Measurements from ENCODE around the gene PSMD7.

The PSMD7 gene

DNA sequence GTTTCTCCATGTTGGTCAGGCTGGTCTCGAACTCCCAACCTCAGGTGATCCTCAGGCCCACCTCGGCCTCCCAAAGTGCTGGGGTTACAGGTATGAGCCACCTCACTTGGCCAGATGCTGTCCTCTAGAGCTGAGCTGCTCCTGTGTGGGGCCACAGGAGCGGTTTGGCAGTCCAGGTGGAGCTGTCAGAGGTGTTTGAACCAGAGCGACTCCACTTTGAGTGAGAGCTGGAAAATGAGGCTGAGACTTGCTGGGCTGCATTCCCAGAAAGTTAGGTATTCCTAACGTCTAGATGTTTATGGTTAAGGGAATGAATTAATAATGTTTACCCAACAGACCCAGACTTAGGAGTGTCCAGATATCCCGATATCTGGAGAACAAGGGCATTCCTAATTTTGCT is 16.8 kb upstream of the PSMD7 start:
- peaks cover 9% of the 10 kb centered on the region; the same call in 1 of the 2 replicates for H3K9me3 ChIP-seq (ENCODE audit: insufficient read depth, low read length)
- no peak for DNase-seq (ENCODE audit: low read depth, low spot score)
- H3K9ac ChIP-seq (ENCODE audit: insufficient read length, low read depth): no peak overlapping the region
- H3K36me3 ChIP-seq (ENCODE audit: insufficient read depth, insufficient read length, low read length): no peaks in the 10 kb centered on the region
- H3K27me3 ChIP-seq (ENCODE audit: insufficient read depth, insufficient read length): no peaks in the 10 kb centered on the region
- no peak for TF ChIP-seq YY1 (IDR thresholded peaks at IDR 0.05; ENCODE audit: insufficient read depth, insufficient read length)
- TF ChIP-seq SUZ12 (IDR thresholded peaks at IDR 0.05; ENCODE audit: extremely low read depth, insufficient read depth, insufficient read length): no peak
- TF ChIP-seq ZNF274 (IDR thresholded peaks at IDR 0.05; ENCODE audit: low read depth, low read length): no peak
- H3K4me3 ChIP-seq (ENCODE audit: insufficient read length, low read depth): no peak overlapping the region
- H3K4me1 ChIP-seq (ENCODE audit: insufficient read depth, insufficient read length): no peaks in the 10 kb centered on the region

GRCh38 chr16:74280448-74280847 is 16.2 kb upstream of the PSMD7 start:
- Histone ChIP-seq H3K27me3 (ENCODE audit: insufficient read depth, insufficient read length) (no peaks in the 10 kb centered on the region), H3K4me1 (ENCODE audit: insufficient read depth, insufficient read length) (no peaks in the 10 kb centered on the region), H3K36me3 (ENCODE audit: insufficient read depth, insufficient read length, low read length) (no peaks in the 10 kb centered on the region), H3K9me3 (ENCODE audit: insufficient read depth, low read length) (peaks cover 13% of the 10 kb centered on the region; the same call in 1 of the 2 replicates), H3K4me3 (ENCODE audit: insufficient read length, low read depth) (no peak overlapping the region), H3K9ac (ENCODE audit: insufficient read length, low read depth) (no peak overlapping the region)
- TF ChIP-seq YY1 (IDR thresholded peaks at IDR 0.05; ENCODE audit: insufficient read depth, insufficient read length) (no peak), SUZ12 (IDR thresholded peaks at IDR 0.05; ENCODE audit: extremely low read depth, insufficient read depth, insufficient read length) (no peak), ZNF274 (IDR thresholded peaks at IDR 0.05; ENCODE audit: low read depth, low read length) (no peak)
- DNase-seq (ENCODE audit: low read depth, low spot score): no peak

DNA sequence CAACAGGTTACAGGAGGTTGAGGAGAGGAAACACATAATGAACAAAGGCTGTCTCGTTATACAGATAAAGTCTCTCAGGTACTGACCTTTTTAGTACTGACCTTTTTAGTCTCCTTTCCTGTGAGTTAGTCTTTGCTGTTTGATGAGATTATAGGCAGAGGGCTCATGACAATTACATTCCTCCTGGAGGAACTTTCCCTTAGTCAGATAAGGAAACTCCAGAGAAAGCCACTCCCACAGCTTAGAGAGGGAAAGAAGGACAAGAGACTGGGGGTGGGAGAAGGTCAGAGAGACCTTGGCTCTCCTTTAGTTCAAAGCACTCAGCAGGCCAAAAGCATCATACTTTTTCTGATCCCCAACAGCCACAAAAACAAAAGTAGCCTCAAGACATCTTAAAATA is 15.3 kb upstream of the PSMD7 start:
- DNase-seq (ENCODE audit: low read depth, low spot score): peak; percentile 33
- no peak overlapping the region for H3K4me3 ChIP-seq (ENCODE audit: insufficient read length, low read depth)
- no peak overlapping the region for H3K9ac ChIP-seq (ENCODE audit: insufficient read length, low read depth)
- H3K4me1 ChIP-seq (ENCODE audit: insufficient read depth, insufficient read length): no peaks in the 10 kb centered on the region
- no peaks in the 10 kb centered on the region for H3K27me3 ChIP-seq (ENCODE audit: insufficient read depth, insufficient read length)
- H3K36me3 ChIP-seq (ENCODE audit: insufficient read depth, insufficient read length, low read length): no peaks in the 10 kb centered on the region
- TF ChIP-seq SUZ12 (IDR thresholded peaks at IDR 0.05; ENCODE audit: extremely low read depth, insufficient read depth, insufficient read length): no peak
- TF ChIP-seq ZNF274 (IDR thresholded peaks at IDR 0.05; ENCODE audit: low read depth, low read length): no peak
- no peak for TF ChIP-seq YY1 (IDR thresholded peaks at IDR 0.05; ENCODE audit: insufficient read depth, insufficient read length)
- H3K9me3 ChIP-seq (ENCODE audit: insufficient read depth, low read length): peaks cover 13% of the 10 kb centered on the region; the same call in 1 of the 2 replicates

GRCh38 chr16:74283716-74284115 is 12.9 kb upstream of the PSMD7 start:
- DNase-seq (ENCODE audit: low read depth, low spot score): no peak
- Histone ChIP-seq H3K36me3 (ENCODE audit: insufficient read depth, insufficient read length, low read length) (no peaks in the 10 kb centered on the region), H3K27me3 (ENCODE audit: insufficient read depth, insufficient read length) (no peaks in the 10 kb centered on the region), H3K9ac (ENCODE audit: insufficient read length, low read depth) (no peak overlapping the region), H3K4me3 (ENCODE audit: insufficient read length, low read depth) (no peak overlapping the region), H3K9me3 (ENCODE audit: insufficient read depth, low read length) (peaks cover 13% of the 10 kb centered on the region; the same call in 1 of the 2 replicates), H3K4me1 (ENCODE audit: insufficient read depth, insufficient read length) (no peaks in the 10 kb centered on the region)
- TF ChIP-seq SUZ12 (IDR thresholded peaks at IDR 0.05; ENCODE audit: extremely low read depth, insufficient read depth, insufficient read length) (no peak), YY1 (IDR thresholded peaks at IDR 0.05; ENCODE audit: insufficient read depth, insufficient read length) (no peak), ZNF274 (IDR thresholded peaks at IDR 0.05; ENCODE audit: low read depth, low read length) (no peak)

DNA sequence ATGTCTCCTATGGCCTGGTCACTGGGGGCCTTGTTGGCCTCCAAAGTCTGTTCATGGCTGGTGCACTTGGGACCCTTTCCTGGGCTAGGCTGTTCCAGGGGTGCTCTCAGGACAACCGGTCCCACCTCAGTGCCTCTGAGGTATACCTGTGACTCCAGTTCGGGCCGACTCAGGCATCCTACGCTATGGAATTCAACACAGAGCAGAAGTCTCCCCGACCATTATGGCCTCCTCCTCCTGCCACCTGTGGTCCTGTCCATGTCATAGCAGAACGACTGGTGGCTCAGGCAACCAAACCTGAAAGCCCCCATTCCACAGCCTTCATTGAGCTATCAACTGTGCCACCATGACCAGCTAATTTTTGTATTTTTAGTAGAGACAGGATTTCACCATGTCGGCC is 8.5 kb upstream of the PSMD7 start:
- Histone ChIP-seq H3K9ac (ENCODE audit: insufficient read length, low read depth) (no peak overlapping the region), H3K36me3 (ENCODE audit: insufficient read depth, insufficient read length, low read length) (no peaks in the 10 kb centered on the region), H3K27me3 (ENCODE audit: insufficient read depth, insufficient read length) (no peaks in the 10 kb centered on the region), H3K9me3 (ENCODE audit: insufficient read depth, low read length) (peaks cover 22% of the 10 kb centered on the region), H3K4me3 (ENCODE audit: insufficient read length, low read depth) (no peak overlapping the region), H3K4me1 (ENCODE audit: insufficient read depth, insufficient read length) (no peaks in the 10 kb centered on the region)
- TF ChIP-seq ZNF274 (IDR thresholded peaks at IDR 0.05; ENCODE audit: low read depth, low read length): no peak
- TF ChIP-seq YY1 (IDR thresholded peaks at IDR 0.05; ENCODE audit: insufficient read depth, insufficient read length): no peak
- no peak for TF ChIP-seq SUZ12 (IDR thresholded peaks at IDR 0.05; ENCODE audit: extremely low read depth, insufficient read depth, insufficient read length)
- no peak for DNase-seq (ENCODE audit: low read depth, low spot score)

DNA sequence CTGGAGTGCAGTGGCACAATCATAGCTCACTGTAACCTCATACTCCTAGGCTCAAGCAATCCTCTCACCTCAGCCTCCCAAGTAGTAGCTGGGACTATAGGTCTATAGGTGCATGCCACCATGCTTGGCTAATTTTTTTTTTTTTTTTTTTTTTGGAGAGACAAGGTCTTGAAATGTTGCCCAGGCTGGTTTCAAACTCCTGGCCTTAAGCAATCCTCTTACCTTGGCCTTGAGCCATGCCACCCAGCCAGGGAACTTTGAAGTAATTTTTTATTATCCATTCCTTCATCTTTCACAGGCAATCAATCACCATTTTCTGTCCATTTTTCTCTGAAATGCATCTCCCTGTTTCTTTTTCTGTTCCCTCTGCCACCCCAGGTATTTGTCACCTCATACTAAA is 6.3 kb upstream of the PSMD7 start:
- no peaks in the 10 kb centered on the region for H3K36me3 ChIP-seq (ENCODE audit: insufficient read depth, insufficient read length, low read length)
- no peak for TF ChIP-seq YY1 (IDR thresholded peaks at IDR 0.05; ENCODE audit: insufficient read depth, insufficient read length)
- TF ChIP-seq SUZ12 (IDR thresholded peaks at IDR 0.05; ENCODE audit: extremely low read depth, insufficient read depth, insufficient read length): no peak
- no peak for TF ChIP-seq ZNF274 (IDR thresholded peaks at IDR 0.05; ENCODE audit: low read depth, low read length)

GRCh38 chr16:74291176-74291575 is 5.4 kb upstream of the PSMD7 start:
- Histone ChIP-seq H3K36me3 (ENCODE audit: insufficient read depth, insufficient read length, low read length) (no peaks in the 10 kb centered on the region), H3K4me3 (ENCODE audit: insufficient read length, low read depth) (no peak overlapping the region), H3K27me3 (ENCODE audit: insufficient read depth, insufficient read length) (no peaks in the 10 kb centered on the region), H3K4me1 (ENCODE audit: insufficient read depth, insufficient read length) (no peaks in the 10 kb centered on the region), H3K9ac (ENCODE audit: insufficient read length, low read depth) (no peak overlapping the region), H3K9me3 (ENCODE audit: insufficient read depth, low read length) (peaks cover 17% of the 10 kb centered on the region)
- DNase-seq (ENCODE audit: low read depth, low spot score): no peak
- no peak for TF ChIP-seq YY1 (IDR thresholded peaks at IDR 0.05; ENCODE audit: insufficient read depth, insufficient read length)
- TF ChIP-seq SUZ12 (IDR thresholded peaks at IDR 0.05; ENCODE audit: extremely low read depth, insufficient read depth, insufficient read length): no peak
- TF ChIP-seq ZNF274 (IDR thresholded peaks at IDR 0.05; ENCODE audit: low read depth, low read length): no peak

More for the DNA sequence above, 6.3 kb upstream of the PSMD7 start:
- no peak overlapping the region for H3K9ac ChIP-seq (ENCODE audit: insufficient read length, low read depth)
- H3K4me1 ChIP-seq (ENCODE audit: insufficient read depth, insufficient read length): no peaks in the 10 kb centered on the region
- no peaks in the 10 kb centered on the region for H3K27me3 ChIP-seq (ENCODE audit: insufficient read depth, insufficient read length)
- no peak for DNase-seq (ENCODE audit: low read depth, low spot score)
- H3K9me3 ChIP-seq (ENCODE audit: insufficient read depth, low read length): peaks cover 17% of the 10 kb centered on the region
- H3K4me3 ChIP-seq (ENCODE audit: insufficient read length, low read depth): no peak overlapping the region
